Measurements from ENCODE around the gene GNLY.

Gene GNLY

DNA sequence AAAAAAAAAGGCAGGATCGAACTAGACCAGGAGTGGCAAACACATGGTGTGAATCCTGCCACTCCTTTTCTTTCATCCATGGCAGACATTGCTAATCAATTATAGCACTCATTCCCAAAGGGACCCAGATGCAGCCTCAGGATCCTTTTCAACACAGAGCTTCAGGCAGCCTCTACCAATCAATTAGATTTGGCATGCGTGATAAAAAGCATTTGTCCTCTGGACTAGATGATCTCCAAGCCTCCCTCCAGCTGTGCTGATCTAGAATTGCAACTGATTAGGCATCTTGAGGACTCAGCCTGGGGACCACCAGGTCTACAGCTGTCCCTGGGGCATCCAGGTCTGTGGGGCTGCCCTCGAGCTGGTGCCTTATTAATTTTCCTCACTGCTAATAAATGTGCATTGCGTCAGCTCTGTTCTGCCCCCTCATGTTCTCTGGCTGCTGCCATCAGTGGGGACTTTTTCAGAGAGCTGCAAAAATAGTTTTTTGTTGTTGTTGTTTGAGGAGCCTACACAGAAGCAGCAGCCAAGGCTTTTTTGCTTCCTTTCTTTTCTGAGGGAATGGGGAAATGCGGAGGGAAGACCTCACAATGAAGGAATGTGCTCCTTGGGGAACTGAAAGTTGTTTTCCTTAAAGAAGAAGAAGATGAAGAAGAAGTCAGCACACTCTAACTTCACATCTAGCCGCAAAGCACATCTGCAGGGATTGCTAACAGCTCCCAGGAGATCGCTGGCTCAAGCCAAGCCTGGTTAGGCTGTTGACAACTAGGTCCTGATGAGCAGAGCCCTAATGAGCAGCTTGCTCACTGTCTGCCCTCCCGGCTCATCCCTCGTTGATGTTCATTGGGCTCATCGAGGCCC, 50.8 kb downstream of the GNLY start:
- no peak overlapping the region for H3K4me3 ChIP-seq (ENCODE audit: low read depth, low read length)
- no peak for TF ChIP-seq POLR2A (IDR thresholded peaks at IDR 0.05; ENCODE audit: extremely low read depth, insufficient read length)
- TF ChIP-seq, protein P1, sequence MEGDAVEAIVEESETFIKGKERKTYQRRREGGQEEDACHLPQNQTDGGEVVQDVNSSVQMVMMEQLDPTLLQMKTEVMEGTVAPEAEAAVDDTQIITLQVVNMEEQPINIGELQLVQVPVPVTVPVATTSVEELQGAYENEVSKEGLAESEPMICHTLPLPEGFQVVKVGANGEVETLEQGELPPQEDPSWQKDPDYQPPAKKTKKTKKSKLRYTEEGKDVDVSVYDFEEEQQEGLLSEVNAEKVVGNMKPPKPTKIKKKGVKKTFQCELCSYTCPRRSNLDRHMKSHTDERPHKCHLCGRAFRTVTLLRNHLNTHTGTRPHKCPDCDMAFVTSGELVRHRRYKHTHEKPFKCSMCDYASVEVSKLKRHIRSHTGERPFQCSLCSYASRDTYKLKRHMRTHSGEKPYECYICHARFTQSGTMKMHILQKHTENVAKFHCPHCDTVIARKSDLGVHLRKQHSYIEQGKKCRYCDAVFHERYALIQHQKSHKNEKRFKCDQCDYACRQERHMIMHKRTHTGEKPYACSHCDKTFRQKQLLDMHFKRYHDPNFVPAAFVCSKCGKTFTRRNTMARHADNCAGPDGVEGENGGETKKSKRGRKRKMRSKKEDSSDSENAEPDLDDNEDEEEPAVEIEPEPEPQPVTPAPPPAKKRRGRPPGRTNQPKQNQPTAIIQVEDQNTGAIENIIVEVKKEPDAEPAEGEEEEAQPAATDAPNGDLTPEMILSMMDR (IDR thresholded peaks at IDR 0.05; ENCODE audit: low read depth, low read length), result no peak
- TF ChIP-seq, protein P2, sequence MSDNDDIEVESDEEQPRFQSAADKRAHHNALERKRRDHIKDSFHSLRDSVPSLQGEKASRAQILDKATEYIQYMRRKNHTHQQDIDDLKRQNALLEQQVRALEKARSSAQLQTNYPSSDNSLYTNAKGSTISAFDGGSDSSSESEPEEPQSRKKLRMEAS (IDR thresholded peaks at IDR 0.05; ENCODE audit: low read depth, low read length), result peak; percentile 11; the same call in 1 of the 2 replicates
- 0 out of 2 replicates have a peak, but pooled peaks have one; percentile 14 for TF ChIP-seq MYC (IDR thresholded peaks at IDR 0.05; ENCODE audit: low read depth, low read length)
- peak; percentile 80 for DNase-seq (ENCODE audit: low read depth)

GRCh38 chr2:85745619-85746018, 51.5 kb downstream of the GNLY start:
- DNase-seq (ENCODE audit: low read depth), result no peak
- TF ChIP-seq MYC (IDR thresholded peaks at IDR 0.05; ENCODE audit: low read depth, low read length) (no peak), POLR2A (IDR thresholded peaks at IDR 0.05; ENCODE audit: extremely low read depth, insufficient read length) (no peak)
- TF ChIP-seq, protein P2 (IDR thresholded peaks at IDR 0.05; ENCODE audit: low read depth, low read length), result no peak
- TF ChIP-seq, protein P1 (IDR thresholded peaks at IDR 0.05; ENCODE audit: low read depth, low read length), result no peak
- no peak overlapping the region for H3K4me3 ChIP-seq (ENCODE audit: low read depth, low read length)

- DNase-seq (ENCODE audit: low read depth), result no peak
- no peak overlapping the region for H3K4me3 ChIP-seq (ENCODE audit: low read depth, low read length)
- TF ChIP-seq, protein P1 (IDR thresholded peaks at IDR 0.05; ENCODE audit: low read depth, low read length), result no peak
- TF ChIP-seq MYC (IDR thresholded peaks at IDR 0.05; ENCODE audit: low read depth, low read length), result no peak
- TF ChIP-seq, protein P2 (IDR thresholded peaks at IDR 0.05; ENCODE audit: low read depth, low read length), result no peak
- TF ChIP-seq POLR2A (IDR thresholded peaks at IDR 0.05; ENCODE audit: extremely low read depth, insufficient read length), result no peak
Measured at GRCh38 chr2:85746321-85747004, 52.3 kb downstream of the GNLY start.

- no peak for TF ChIP-seq MYC (IDR thresholded peaks at IDR 0.05; ENCODE audit: low read depth, low read length)
- no peak for TF ChIP-seq POLR2A (IDR thresholded peaks at IDR 0.05; ENCODE audit: extremely low read depth, insufficient read length)
- TF ChIP-seq, protein P2 (IDR thresholded peaks at IDR 0.05; ENCODE audit: low read depth, low read length), result no peak
- TF ChIP-seq, protein P1 (IDR thresholded peaks at IDR 0.05; ENCODE audit: low read depth, low read length), result no peak
- H3K4me3 ChIP-seq (ENCODE audit: low read depth, low read length), result no peak overlapping the region
- no peak for DNase-seq (ENCODE audit: low read depth)
Measured at GRCh38 chr2:85747441-85747840, 53.3 kb downstream of the GNLY start.

GRCh38 chr2:85748039-85748734, 54.0 kb downstream of the GNLY start:
- no peak overlapping the region for H3K4me3 ChIP-seq (ENCODE audit: low read depth, low read length)
- peak; percentile 42 for DNase-seq (ENCODE audit: low read depth)
- TF ChIP-seq, protein P1 (IDR thresholded peaks at IDR 0.05; ENCODE audit: low read depth, low read length), result no peak
- TF ChIP-seq MYC (IDR thresholded peaks at IDR 0.05; ENCODE audit: low read depth, low read length), result no peak
